ENCODE results near the gene OGT. TPM values are rescaled to one million over a fixed set of nuclear protein-coding genes. Genes with fewer than 3 reads are reported as not detected.

The OGT gene
- total RNA-seq, 1 experiment from 2014 or later: 116 TPM

DNA sequence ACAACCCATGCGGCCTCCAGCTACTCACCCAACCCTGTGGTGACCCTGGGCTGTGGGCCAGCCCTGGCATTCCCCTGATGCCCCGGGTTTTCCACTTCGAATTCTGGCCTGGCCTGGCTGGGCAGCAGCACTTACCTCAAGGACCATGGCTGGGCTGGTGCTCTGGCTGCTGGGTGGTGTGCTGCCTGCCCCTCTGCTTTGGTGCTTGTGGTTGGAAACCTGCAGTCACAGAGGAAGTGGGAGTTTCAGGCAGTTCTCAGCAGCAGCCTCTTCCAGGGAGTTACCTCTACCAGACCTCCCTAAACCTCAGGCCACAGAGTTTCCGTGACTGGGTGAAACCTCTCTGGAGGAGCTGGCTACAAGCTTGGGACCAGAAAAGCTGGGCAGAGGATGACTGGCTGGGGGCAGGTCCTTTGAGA lies 85.4 kb downstream of the OGT start, which contains the start of gene CXCR3:
CXCR3 (minus strand) TSS at position 209 of the 419 bp plus-strand sequence; CDS start at position 147, 62 bp downstream.
- TF ChIP-seq, protein P1, sequence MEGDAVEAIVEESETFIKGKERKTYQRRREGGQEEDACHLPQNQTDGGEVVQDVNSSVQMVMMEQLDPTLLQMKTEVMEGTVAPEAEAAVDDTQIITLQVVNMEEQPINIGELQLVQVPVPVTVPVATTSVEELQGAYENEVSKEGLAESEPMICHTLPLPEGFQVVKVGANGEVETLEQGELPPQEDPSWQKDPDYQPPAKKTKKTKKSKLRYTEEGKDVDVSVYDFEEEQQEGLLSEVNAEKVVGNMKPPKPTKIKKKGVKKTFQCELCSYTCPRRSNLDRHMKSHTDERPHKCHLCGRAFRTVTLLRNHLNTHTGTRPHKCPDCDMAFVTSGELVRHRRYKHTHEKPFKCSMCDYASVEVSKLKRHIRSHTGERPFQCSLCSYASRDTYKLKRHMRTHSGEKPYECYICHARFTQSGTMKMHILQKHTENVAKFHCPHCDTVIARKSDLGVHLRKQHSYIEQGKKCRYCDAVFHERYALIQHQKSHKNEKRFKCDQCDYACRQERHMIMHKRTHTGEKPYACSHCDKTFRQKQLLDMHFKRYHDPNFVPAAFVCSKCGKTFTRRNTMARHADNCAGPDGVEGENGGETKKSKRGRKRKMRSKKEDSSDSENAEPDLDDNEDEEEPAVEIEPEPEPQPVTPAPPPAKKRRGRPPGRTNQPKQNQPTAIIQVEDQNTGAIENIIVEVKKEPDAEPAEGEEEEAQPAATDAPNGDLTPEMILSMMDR (conservative IDR thresholded peaks at IDR 0.05): no peak
- Histone ChIP-seq H3K27ac (ENCODE audit: insufficient read length, low read depth, low read length) (no peak within 1 kb of the TSS), H3K23ac (ENCODE audit: insufficient read length, low read depth, low read length) (no peak within 1 kb of the TSS), H3K79me1 (ENCODE audit: insufficient read depth, low read depth, low read length, poor library complexity, severe bottlenecking) (no peaks in the 10 kb centered on the region), H4K5ac (ENCODE audit: insufficient read length, low read depth, low read length) (no peak within 1 kb of the TSS), H3T11ph (ENCODE audit: low read length) (no peak within 1 kb of the TSS), H3K14ac (ENCODE audit: insufficient read depth, low read length) (no peak within 1 kb of the TSS), H2BK15ac (ENCODE audit: low read depth, low read length) (no peak within 1 kb of the TSS), H4K8ac (replicated peaks; ENCODE audit: insufficient read length, low read depth, low read length) (no peak within 1 kb of the TSS), H3K23me2 (ENCODE audit: insufficient read length, low read depth, low read length, poor library complexity, severe bottlenecking) (no peaks in the 10 kb centered on the region), H2BK120ac (ENCODE audit: low read depth, low read length, poor library complexity, severe bottlenecking) (no peak within 1 kb of the TSS), H3K4me2 (ENCODE audit: insufficient read depth, insufficient read length, low read length) (no peak within 1 kb of the TSS), H2BK12ac (ENCODE audit: insufficient read length, low read depth, low read length) (no peak within 1 kb of the TSS), H4K20me1 (ENCODE audit: control insufficient read depth, insufficient read depth, insufficient read length) (no peaks in the 10 kb centered on the region), H2BK20ac (ENCODE audit: low read depth, low read length, poor library complexity, severe bottlenecking) (no peak within 1 kb of the TSS), H3K27me3 (ENCODE audit: insufficient read depth, low read length) (no peaks in the 10 kb centered on the region), H2AFZ (ENCODE audit: low read length) (no peak within 1 kb of the TSS), H2BK5ac (ENCODE audit: insufficient read length, low read length) (no peak within 1 kb of the TSS), H3K56ac (ENCODE audit: insufficient read length, low read depth, low read length) (no peak within 1 kb of the TSS), H3K4me1 (ENCODE audit: insufficient read depth, low read length) (no peaks in the 10 kb centered on the region), H3K4ac (ENCODE audit: low read depth, low read length) (no peak within 1 kb of the TSS), H3K79me2 (ENCODE audit: insufficient read depth, low read length) (no peaks in the 10 kb centered on the region), H3K18ac (ENCODE audit: insufficient read length, low read depth, low read length) (no peak within 1 kb of the TSS), H3K9ac (ENCODE audit: extremely low read depth, insufficient read length, low read length) (no peak within 1 kb of the TSS), H3K9me3 (ENCODE audit: control insufficient read depth, low read depth, low read length) (peaks cover 33% of the 10 kb centered on the region), H4K91ac (ENCODE audit: insufficient read length, low read depth, low read length) (no peak within 1 kb of the TSS), H2AK5ac (ENCODE audit: insufficient read length, low read length) (no peak within 1 kb of the TSS)
- WGBS (ENCODE audit: extremely low coverage, insufficient read length, low lambda C conversion rate): no CpG with 5 or more reads among the region's 4 CpGs
- Mint-ChIP-seq H3K27me3 (ENCODE audit: low read depth) (no peaks in the 10 kb centered on the region), H3K4me1 (0 out of 4 replicates have a peak, but pooled peaks cover 0 to 12% of the 10 kb centered on the region in 2 experiments), H3K9me3 (peaks cover 67 to 83% of the 10 kb centered on the region in 2 experiments), H3K4me3 (no peak within 1 kb of the TSS), H3K27ac (peak within 1 kb of the TSS in 2 of 3 experiments; percentile 49 to 82; a peak in 2 of 7 replicates), H3K36me3 (ENCODE audit: insufficient read depth in 1 of 3, low read depth in 3 of 3) (peaks cover 0 to 17% (median 10%) of the 10 kb centered on the region in 3 experiments; a peak in 5 of 7 replicates)
- DNase-seq: no peak
